PC-3 (cell line): ENCODE data around the gene STX16. TPM values are rescaled to one million over a fixed set of nuclear protein-coding genes. Genes with fewer than 3 reads are reported as not detected.

Experiments
- ATAC-seq: fragments of 200-7000 bp; cut with Tn5 transposase; 2 replicates; pipeline ENCODE4 v1.9.1; 2020; ENCODE audit warnings: mild to moderate bottlenecking, moderate library complexity
- BruUV-seq: library from RNA; stranded (reverse); fragments of 400-500 nt; replicated peaks from 2 replicates; lab custom pipeline; 2021; lab: Mats Ljungman, UMichigan
- CTCF ChIA-PET: fragments of 300-600 bp; sonication (Branson Sonifier 250); formaldehyde crosslinking; loops from one replicate; lab custom pipeline; 2022; ENCODE audit warnings: antibody characterized with exemption; lab: Charles Lee
- POLR2A ChIA-PET: fragments of 300-600 bp; sonication (Branson Sonifier 250); formaldehyde crosslinking; loops from one replicate; lab custom pipeline; 2022; ENCODE audit warnings: antibody characterized with exemption; ENCODE audit not compliant: unreplicated experiment; lab: Charles Lee
- DNase-seq: peaks from one replicate; pipeline ENCODE4 v3.0.0-alpha.2; 2015
- H2AFZ ChIP-seq: fragments of 300-600 bp; sonication (generic); 2 replicates; pipeline ENCODE4 v1.6.0; 2016; ENCODE audit warnings: antibody characterized with exemption, low read length
- H3F3A ChIP-seq: fragments of 300-600 bp; sonication (generic); one replicate; pipeline ENCODE4 v1.6.0; 2017; ENCODE audit warnings: antibody characterized with exemption, low read length, control low read depth, mild to moderate bottlenecking; ENCODE audit not compliant: unreplicated experiment
- H3K27ac ChIP-seq: fragments of 300-600 bp; sonication (generic); 2 replicates; pipeline ENCODE4 v1.5.1; 2016; ENCODE audit warnings: mild to moderate bottlenecking, low read length
- H3K27me3 ChIP-seq: fragments of 300-600 bp; sonication (generic); 2 replicates; pipeline ENCODE4 v1.6.1; 2016; ENCODE audit warnings: low read length, mixed read lengths
- H3K36me3 ChIP-seq: fragments of 300-600 bp; sonication (generic); 2 replicates; pipeline ENCODE4 v1.6.1; 2016; ENCODE audit warnings: low read depth, mixed run types, low read length, mixed read lengths
- H3K4me1 ChIP-seq: fragments of 300-600 bp; sonication (generic); 2 replicates; pipeline ENCODE4 v1.5.1; 2016; ENCODE audit warnings: low read length; ENCODE audit not compliant: insufficient read depth
- H3K4me2 ChIP-seq: fragments of 300-600 bp; sonication (generic); 2 replicates; pipeline ENCODE4 v1.6.0; 2016; ENCODE audit warnings: low read length
- H3K4me3 ChIP-seq: fragments of 300-600 bp; sonication (generic); 2 replicates; pipeline ENCODE4 v1.5.1; 2016; ENCODE audit warnings: mild to moderate bottlenecking, low read length, mixed read lengths
- H3K79me2 ChIP-seq: fragments of 300-600 bp; sonication (generic); 2 replicates; pipeline ENCODE4 v1.6.1; 2017; ENCODE audit warnings: low read length, mixed read lengths
- H3K9ac ChIP-seq: fragments of 300-600 bp; sonication (generic); 2 replicates; pipeline ENCODE4 v1.6.0; 2016; ENCODE audit warnings: mild to moderate bottlenecking, low read length
- H3K9me2 ChIP-seq: fragments of 300-600 bp; sonication (generic); replicated peaks from 2 replicates; pipeline ENCODE4 v1.6.1; 2016; ENCODE audit warnings: mixed run types, low read length, mixed read lengths
- H3K9me3 ChIP-seq: fragments of 300-600 bp; sonication (generic); 2 replicates; pipeline ENCODE4 v1.6.1; 2016; ENCODE audit warnings: low read length, mixed read lengths
- H4K20me1 ChIP-seq: fragments of 300-600 bp; sonication (generic); 2 replicates; pipeline ENCODE4 v1.6.1; 2016; ENCODE audit warnings: low read length, mixed read lengths
- CTCF ChIP-seq: fragments of 300-600 bp; sonication (generic); conservative IDR thresholded peaks from 2 replicates; pipeline ENCODE4 v1.5.1; 2017; ENCODE audit warnings: antibody characterized with exemption, low read depth, mild to moderate bottlenecking, low read length
- EZH2 ChIP-seq: fragments of 300-600 bp; sonication (generic); IDR thresholded peaks from one replicate; pipeline ENCODE4 v1.6.1; 2017; ENCODE audit warnings: antibody characterized with exemption, mild to moderate bottlenecking, low read length; ENCODE audit not compliant: unreplicated experiment
- EZH2phosphoT487 ChIP-seq: fragments of 300-600 bp; sonication (generic); IDR thresholded peaks from 2 replicates; pipeline ENCODE4 v1.6.1; 2018; ENCODE audit warnings: mild to moderate bottlenecking, antibody characterized with exemption, low read length, borderline replicate concordance
- intact Hi-C: fragments of 100-400 bp; cut with micrococcal nuclease; formaldehyde crosslinking; loops from 2 replicates; pipeline ENCODE4 v1.9.0; 2023
- total RNA-seq: library from RNA; depleted of rRNA; stranded (reverse); fragments of >200 nt; gene quantifications from 2 replicates; pipeline ENCODE4 v1.2.3, GENCODE V29; 2014

The STX16 gene
- total RNA-seq, 1 experiment from 2014 or later = 44.2 TPM

GRCh38 chr20:58701431-58702160, 50.5 kb downstream of the STX16 start:
- Histone ChIP-seq H3K4me2 (no peak overlapping the region), H3K79me2 (no peaks in the 10 kb centered on the region), H3K4me1 (no peaks in the 10 kb centered on the region), H3K9me2 (no peaks in the 10 kb centered on the region), H3K27ac (no peak overlapping the region), H3K36me3 (peaks cover 34% of the 10 kb centered on the region), H3K9ac (no peak overlapping the region), H3K4me3 (no peak overlapping the region), H3K9me3 (no peaks in the 10 kb centered on the region), H3K27me3 (no peaks in the 10 kb centered on the region), H2AFZ (no peak overlapping the region), H3F3A (no peaks in the 10 kb centered on the region), H4K20me1 (no peaks in the 10 kb centered on the region)
- TF ChIP-seq EZH2phosphoT487 (no peak), EZH2 (no peak), CTCF (no peak)
- intact Hi-C loops = no loop called here
- BruUV-seq = no TSS peak
- DNase-seq = no peak
- POLR2A ChIA-PET = no interaction called here
- no peak for ATAC-seq
- CTCF ChIA-PET = no interaction called here

GRCh38 chr20:58702161-58702510, 51.1 kb downstream of the STX16 start:
- TF ChIP-seq EZH2phosphoT487 (no peak), EZH2 (no peak), CTCF (no peak)
- intact Hi-C loops = no loop called here
- Histone ChIP-seq H3K79me2 (no peaks in the 10 kb centered on the region), H3F3A (no peaks in the 10 kb centered on the region), H4K20me1 (no peaks in the 10 kb centered on the region), H3K9me2 (no peaks in the 10 kb centered on the region), H3K9me3 (no peaks in the 10 kb centered on the region), H3K27me3 (no peaks in the 10 kb centered on the region), H3K4me3 (no peak overlapping the region), H3K9ac (no peak overlapping the region), H3K36me3 (peaks cover 29% of the 10 kb centered on the region), H3K4me1 (no peaks in the 10 kb centered on the region), H3K27ac (no peak overlapping the region), H2AFZ (no peak overlapping the region), H3K4me2 (no peak overlapping the region)
- POLR2A ChIA-PET = no interaction called here
- ATAC-seq (no peak), DNase-seq (no peak)
- no TSS peak for BruUV-seq
- CTCF ChIA-PET = no interaction called here

GRCh38 chr20:58702859-58703648, 52.0 kb downstream of the STX16 start:
- Histone ChIP-seq H3K27me3 (no peaks in the 10 kb centered on the region), H2AFZ (no peak overlapping the region), H3K9ac (no peak overlapping the region), H3K79me2 (no peaks in the 10 kb centered on the region), H3K36me3 (peaks cover 28% of the 10 kb centered on the region), H3K4me1 (no peaks in the 10 kb centered on the region), H3K4me3 (no peak overlapping the region), H3K9me3 (no peaks in the 10 kb centered on the region), H3F3A (no peaks in the 10 kb centered on the region), H3K9me2 (no peaks in the 10 kb centered on the region), H4K20me1 (no peaks in the 10 kb centered on the region), H3K4me2 (no peak overlapping the region), H3K27ac (no peak overlapping the region)
- BruUV-seq = no TSS peak
- intact Hi-C loops = no loop called here
- peak; percentile 61 for TF ChIP-seq CTCF
- TF ChIP-seq EZH2phosphoT487 = no peak
- POLR2A ChIA-PET = no interaction called here
- CTCF ChIA-PET = no interaction called here
- DNase-seq (no peak), ATAC-seq (no peak)
